ENCODE results near the gene FTMT. TPM values are rescaled to one million over a fixed set of nuclear protein-coding genes. Genes with fewer than 3 reads are reported as not detected.

The FTMT gene
- total RNA-seq, 4 donors from 2014 or later = not detected

DNA sequence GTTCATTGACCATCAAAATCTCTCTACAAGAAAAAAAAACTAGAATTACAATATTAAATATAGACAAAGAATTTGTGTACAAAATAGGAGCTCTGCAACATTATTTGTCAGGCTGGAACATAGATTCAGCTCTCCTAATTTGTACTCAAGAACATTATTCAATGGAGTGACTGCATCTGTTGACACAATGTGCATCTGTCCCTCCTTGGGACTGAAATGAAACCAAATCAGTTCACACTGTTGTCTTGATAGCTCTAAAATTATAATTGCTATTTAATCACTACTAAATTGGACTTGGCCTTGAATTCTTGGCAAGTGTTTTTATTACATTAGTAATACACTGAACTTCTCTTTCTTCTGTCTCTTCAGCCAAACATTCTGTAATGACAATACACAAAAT lies 47.7 kb downstream of the FTMT start:
- TF ChIP-seq CTCF (IDR thresholded peaks at IDR 0.05) (no peak), POLR2A (IDR thresholded peaks at IDR 0.05) (no peak)
- intact Hi-C loops (cut with DNase I) = no loop called here
- Histone ChIP-seq H3K4me3 (replicated peaks in 1 of 3) (no peak overlapping the region), H3K4me1 (no peaks in the 10 kb centered on the region), H3K27me3 (no peaks in the 10 kb centered on the region), H3K27ac (no peak overlapping the region), H3K36me3 (no peaks in the 10 kb centered on the region), H3K9me3 (no peaks in the 10 kb centered on the region)
- DNase-seq = no peak

Other genes starting within 250 kb of the FTMT start
- 10 to 100 TPM; 13.3 to 23.8 (median 18.0) TPM for gene SRFBP1, start 110.1 kb downstream of the FTMT start, total RNA-seq
- 10 to 100 TPM; 11.8 to 39.5 (median 34.2) TPM for gene LOX, start 226.4 kb downstream of the FTMT start, total RNA-seq

All from thyroid gland (tissue), 4 donors.